Left lobe of liver (tissue), 2 donors: Measurements from ENCODE around the gene SLC38A2. TPM values are rescaled to one million over a fixed set of nuclear protein-coding genes. Genes with fewer than 3 reads are reported as not detected.
"Not testable (repeated sequence)": the region's sequence is repeated elsewhere in the genome, so short reads cannot be mapped to it uniquely, and the experiment has no call there.

Source experiments
- ATAC-seq: fragments of 200-7000 bp; cut with Tn5 transposase; one replicate; pipeline ENCODE4 v1.9.1; 2020; ENCODE audit warnings: mild to moderate bottlenecking, moderate library complexity
- DNase-seq: peaks from one replicate; pipeline ENCODE4 v3.0.0-alpha.2; 2020; ENCODE audit warnings: low spot score
- total RNA-seq: library from RNA; stranded (reverse); gene quantifications from one replicate; pipeline ENCODE4 v1.2.1, GENCODE V29; 2021
- donor health status: DM: no; HTN: no; CAD: no; lungs with moderate emphysema.
- donor health status: DM: no; HTN: yes; CAD: no.

The SLC38A2 gene
- total RNA-seq, 1 donor from 2014 or later: 82.2 TPM

- DNase-seq: no peak
- no peak for ATAC-seq
These were observed 33.5 kb downstream of the SLC38A2 start for GRCh38 chr12:46339051-46339450.

GRCh38 chr12:46332260-46332659 lies 40.3 kb downstream of the SLC38A2 start:
- no peak for DNase-seq
- no peak for ATAC-seq

DNA sequence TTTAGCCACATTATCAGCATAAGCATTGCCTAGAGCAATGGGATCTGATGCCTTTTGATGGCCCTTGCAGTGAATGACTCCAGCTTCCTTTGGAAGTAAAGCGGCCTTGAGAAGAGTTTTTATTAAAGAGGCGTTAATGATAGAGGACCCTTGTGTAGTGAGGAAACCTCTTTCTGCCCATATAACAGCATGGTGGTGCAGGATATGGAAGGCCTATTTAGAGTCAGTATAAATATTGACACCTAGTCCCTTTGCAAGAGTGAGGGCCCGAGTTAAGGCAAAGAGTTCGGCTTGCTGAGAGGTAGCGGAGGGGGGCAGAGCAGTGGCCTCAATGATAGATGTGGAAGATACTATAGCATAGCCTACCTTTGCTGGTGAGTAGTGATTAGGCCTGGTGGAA lies 47.5 kb downstream of the SLC38A2 start:
- ATAC-seq: not testable (repeated sequence)

GRCh38 chr12:46320731-46321130 lies 51.8 kb downstream of the SLC38A2 start:
- no peak for ATAC-seq
- no peak for DNase-seq

More for the DNA sequence above, 47.5 kb downstream of the SLC38A2 start:
- DNase-seq: not testable (repeated sequence)

- ATAC-seq (no peak), DNase-seq (no peak)
These were observed 54.5 kb downstream of the SLC38A2 start for GRCh38 chr12:46318037-46318436.

Other genes with a start within 250 kb of the SLC38A2 start
- gene SLC38A1, start 103.7 kb downstream of the SLC38A2 start, total RNA-seq: 7.7 TPM